GDM1 (cell line): ENCODE results near the gene HUWE1.
"Not testable (repeated sequence)": the region's sequence is repeated elsewhere in the genome, so short reads cannot be mapped to it uniquely, and the experiment has no call there.

Experiments
- DNase-seq: peaks from one replicate; lab custom pipeline; 2025; lab: John Stamatoyannopoulos, UW

HUWE1 gene

DNA sequence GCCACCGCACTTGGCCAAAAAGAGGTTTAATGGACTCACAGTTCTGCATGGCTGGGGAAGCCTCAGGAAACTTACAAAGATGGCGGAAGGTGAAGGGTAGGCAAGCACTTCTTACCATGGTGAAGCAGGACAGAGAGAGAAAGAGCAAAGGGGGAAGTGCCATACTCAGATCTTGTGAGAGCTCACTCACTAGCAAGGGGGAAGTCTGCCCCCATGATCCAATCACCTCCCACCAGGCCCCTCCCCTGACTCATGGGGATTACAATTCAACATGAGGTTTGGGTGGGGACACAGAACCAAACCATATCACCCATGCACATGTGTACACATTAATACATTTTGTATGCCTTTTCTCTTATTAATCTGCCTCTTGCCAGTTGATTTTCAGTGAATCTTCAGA is 175.2 kb downstream of the HUWE1 start:
- DNase-seq: no peak

DNA sequence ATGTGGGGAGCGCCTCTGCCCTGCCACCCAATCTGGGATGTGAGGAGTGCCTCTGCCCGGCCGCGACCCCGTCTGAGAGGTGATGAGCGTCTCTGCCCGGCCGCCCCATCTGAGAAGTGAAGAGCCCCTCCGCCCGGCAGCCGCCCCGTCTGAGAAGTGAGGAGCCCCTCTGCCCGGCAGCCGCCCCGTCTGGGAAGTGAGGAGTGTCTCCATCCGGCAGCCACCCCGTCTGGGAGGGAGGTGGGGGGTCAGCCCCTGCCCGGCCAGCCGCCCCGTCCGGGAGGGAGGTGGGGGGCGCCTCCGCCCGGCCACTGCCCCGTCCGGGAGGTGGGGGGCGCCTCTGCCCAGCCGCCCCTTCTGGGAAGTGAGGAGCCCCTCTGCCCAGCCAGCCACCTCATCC is 182.5 kb downstream of the HUWE1 start:
- not testable (repeated sequence) for DNase-seq

GRCh38 chrX:53494436-53494835 is 192.1 kb downstream of the HUWE1 start:
- no peak for DNase-seq

DNA sequence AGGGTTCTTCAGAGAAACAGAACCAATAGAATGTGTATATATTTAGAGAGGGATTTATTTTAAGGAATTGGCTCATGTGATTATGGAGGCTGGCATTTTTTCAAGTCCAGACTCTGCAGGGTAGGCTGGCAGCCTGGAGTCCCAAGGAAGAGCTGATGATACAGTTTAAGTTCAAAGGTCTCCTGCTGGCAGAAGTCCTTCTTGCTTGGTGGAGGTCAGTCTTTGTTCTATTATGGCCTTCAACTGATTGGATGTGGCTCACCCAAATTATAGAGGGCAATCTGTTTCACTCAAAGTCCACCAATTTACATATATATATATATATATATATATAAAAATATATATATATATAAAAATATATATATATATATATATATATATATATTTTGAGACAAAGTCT is 200.2 kb downstream of the HUWE1 start:
- DNase-seq: no peak

GRCh38 chrX:53483838-53484405 is 202.6 kb downstream of the HUWE1 start:
- no peak for DNase-seq

- DNase-seq: no peak
Measured at GRCh38 chrX:53483416-53483815, 203.1 kb downstream of the HUWE1 start.
